GM19397 (cell line): ENCODE results near the gene OMG.
"Not testable (repeated sequence)": the region's sequence is repeated elsewhere in the genome, so short reads cannot be mapped to it uniquely, and the experiment has no call there.

Experiments
- ATAC-seq: cut with Tn5 transposase; IDR thresholded peaks from one replicate; pipeline ENCODE4 v1.9.1; 2021; ENCODE audit warnings: mild to moderate bottlenecking, moderate library complexity; ENCODE audit not compliant: unreplicated experiment

OMG gene

DNA sequence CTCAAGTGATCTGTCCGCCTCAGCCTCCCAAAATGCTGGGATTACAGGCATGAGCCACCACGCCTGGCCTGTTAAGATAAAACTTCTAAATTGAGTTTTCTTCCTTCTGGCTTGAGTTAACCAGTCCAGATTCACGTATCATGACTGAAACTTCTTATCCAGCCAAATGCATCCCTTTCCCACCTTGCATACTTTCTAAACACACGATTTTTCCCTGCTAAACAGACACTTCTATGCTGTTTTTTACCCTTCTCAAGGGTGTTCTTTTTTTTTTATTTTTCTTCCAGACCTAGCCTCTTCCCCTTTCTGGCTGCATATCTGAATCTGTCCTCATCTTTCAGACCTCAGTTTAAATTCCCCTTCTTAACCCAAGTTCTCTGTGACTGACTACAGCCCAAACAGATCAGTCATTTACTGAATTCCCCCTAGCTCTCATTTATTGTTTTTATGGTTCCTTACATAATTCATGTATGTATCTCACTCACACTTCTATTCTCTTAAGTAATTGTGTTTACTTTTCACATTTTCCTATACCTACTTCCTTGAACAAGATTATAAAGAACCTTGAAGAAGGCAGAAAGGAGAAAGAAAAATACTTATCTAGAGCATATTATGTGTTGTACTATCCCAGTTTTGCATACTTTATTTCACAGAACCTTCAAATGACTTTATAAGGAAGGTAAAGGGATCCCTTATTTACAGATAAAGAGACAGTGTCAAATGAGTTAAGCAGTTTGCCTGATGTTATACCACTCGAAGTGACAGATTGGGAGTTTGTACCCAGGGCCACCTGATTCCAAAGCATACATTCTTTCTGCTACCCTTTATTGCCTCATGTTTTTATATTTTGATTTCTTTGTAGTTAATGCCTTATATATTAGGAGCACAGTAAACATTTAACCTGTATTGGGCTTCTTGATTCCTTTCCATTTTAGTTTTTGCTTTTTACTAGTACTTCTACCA lies 11.6 kb upstream of the OMG start:
- no peak for ATAC-seq

DNA sequence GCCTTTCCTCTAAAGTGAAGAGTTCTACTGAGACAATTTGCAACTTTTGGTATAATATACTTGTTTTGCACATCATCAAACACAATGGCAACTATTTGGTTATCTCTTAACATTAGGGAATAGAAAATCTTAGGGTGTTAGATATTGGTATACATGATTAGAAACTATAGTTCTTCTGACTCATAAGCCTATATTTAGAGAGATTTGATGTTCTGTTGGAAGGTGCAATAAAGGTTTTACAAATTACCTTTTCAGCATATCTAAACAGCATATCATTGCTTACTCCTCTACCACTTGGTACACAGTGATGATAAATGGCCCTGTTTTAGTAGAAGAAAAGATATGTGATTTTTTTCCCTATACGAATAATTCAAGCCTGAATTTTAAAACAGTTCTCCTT lies 10.6 kb upstream of the OMG start:
- no peak for ATAC-seq

DNA sequence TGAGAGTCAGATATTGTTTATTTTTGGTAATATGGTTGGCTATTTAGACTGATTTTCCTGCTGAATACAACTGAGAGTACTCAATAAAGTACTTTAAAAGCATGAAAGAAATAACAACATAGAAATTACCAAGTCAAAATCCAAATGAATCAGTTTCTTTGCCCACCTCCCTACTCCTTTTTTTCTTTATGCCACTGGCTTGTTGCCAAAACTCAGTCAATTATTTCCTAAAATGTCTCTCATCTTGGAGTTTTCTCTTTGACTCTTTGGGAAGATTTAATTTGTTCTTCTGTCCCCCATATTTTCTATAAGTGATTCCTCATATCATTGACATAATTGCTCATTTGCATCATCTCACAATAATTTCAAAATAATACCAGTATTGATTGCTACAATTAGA lies 2.6 kb upstream of the OMG start:
- ATAC-seq: no peak

DNA sequence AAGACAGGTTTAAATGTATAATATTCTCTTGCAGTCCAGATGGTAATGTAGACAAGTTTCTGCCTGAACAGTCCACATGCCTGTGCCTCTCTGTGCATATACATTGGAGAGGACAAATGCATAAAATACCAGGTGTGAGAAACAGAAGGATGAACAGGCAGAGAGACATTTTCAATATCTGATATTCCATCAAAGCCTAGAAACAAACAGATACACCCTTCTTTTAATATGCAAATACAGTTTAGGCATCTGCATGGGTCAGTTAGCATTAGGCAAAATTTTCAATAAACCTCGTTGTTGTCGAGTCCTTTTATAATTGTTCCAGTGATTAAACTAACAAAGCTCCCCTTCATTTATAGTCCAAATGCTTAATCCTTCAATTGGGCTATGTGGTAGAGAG lies 897 bp downstream of the OMG start:
- no peak for ATAC-seq

DNA sequence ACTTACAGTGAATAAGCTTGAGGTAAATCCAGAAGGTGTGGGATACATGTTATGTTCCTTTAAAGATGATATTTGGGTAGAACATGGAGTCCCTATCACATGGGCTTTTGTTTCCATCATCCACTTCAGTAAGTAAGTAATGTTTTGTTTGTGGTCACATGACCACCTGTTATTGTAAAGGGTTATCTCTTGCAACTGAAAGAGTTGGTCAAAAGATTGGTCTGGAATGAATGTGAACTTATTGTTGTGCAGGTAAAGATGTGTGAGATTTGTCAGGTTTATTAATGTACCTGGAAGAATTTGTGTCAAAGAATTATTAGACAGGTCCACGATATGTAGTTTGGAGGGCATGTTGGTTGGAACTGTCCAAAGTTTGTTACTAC lies 1.6 kb downstream of the OMG start:
- no peak for ATAC-seq

DNA sequence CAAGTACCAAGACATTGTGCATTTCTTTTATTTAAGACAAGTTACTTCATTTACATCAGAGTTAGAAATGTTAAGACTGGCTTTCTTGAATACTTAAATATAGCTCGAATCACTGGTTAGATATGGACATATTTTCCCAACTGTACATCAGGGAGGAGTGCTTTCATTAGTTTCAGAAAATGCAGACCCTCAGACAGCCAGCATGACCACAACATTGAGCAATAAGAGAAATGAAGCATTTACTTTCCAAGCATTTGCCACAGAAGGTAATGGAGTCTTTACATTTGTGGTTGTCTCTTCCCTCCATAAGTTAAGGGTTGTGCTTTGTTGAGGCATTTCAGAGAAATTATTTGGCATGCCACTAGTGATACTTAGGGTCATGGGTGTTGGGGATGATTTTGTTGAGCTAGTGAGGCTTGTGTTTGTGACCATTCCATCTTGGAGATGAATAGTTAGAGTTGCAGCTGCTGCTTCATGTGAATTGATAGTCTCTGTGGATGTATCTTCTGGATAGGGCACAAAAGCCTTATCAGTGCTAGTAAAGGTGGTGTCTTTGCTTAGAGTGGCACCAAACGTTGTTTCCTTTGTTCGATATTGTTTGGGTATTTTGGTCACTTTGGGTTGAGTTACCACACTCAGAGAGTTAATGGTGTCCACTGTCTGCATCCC lies 2.1 kb downstream of the OMG start:
- ATAC-seq: no peak

DNA sequence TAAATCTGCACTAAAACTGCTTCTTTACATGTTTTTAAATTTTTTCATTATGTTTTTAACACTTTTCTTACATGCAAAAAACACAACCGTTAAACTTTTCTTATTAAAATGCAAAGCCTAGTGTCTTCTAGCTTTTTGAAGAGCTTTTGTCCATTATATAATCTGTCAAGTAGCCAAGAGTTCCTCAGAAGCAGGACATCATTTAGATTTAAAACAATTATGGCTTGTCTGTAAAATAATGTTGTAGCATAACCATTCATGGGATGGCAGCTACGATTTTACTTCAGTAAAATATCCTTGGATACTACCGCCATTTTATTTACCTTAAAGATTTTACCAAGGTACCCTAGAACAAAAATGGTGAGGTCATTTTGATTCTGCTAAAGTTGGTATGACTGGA lies 2.8 kb downstream of the OMG start:
- ATAC-seq: no peak

DNA sequence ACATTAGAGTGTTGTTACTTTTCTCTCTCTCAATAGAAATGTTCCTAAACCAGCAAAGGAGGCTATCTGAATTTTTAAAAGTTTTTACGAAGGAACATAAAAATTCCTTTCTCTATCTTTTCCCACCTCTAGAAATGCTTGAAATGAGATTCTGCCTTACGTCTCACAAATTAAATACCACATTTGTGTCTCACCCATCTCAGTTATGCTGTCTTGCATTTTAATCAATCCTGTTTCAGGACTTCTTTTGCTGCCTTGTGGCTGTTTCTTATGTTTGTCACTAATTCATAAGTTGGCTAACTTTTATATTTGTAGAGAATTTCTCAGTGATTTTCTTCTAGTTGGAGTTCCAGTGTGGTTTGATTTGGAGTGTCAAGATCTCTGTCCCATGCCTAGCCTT lies 3.5 kb downstream of the OMG start:
- no peak for ATAC-seq

DNA sequence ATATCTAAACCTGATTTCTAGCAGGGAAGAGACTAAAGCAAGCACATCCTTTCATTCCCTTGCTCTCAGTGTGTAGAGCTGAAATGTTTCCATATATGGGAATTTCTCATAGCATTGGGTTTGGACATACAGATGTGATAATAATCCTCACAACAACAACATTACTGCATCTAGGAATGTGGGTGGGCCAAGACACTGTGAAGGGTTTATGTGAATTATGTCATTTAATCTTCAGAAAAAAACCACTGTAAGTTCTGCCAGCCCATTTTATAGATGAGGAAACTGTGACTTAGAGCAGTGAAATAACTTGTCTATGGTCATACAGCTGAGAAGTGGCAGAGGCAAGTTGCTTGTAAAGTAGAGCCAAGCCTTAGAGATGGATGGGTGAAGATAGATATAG lies 5.2 kb downstream of the OMG start:
- no peak for ATAC-seq

DNA sequence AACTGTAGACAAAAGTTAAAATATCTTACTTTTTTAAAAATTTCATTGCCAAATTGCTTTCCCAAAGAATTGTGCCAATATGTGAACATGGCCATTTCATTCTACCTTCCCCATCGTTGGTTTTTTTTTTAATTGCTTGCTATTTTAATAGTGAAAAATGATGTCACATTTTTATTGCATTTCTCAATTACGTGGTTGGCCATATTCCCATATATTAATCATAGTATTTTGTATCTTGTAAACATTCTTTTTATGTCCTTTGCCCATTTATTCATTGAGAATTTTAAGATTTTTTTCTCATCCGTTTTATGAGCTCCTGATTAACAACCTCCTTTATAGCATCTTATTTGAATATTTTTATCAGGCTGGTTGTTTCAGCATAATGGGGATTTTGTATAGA lies 7.2 kb downstream of the OMG start:
- ATAC-seq: no peak

DNA sequence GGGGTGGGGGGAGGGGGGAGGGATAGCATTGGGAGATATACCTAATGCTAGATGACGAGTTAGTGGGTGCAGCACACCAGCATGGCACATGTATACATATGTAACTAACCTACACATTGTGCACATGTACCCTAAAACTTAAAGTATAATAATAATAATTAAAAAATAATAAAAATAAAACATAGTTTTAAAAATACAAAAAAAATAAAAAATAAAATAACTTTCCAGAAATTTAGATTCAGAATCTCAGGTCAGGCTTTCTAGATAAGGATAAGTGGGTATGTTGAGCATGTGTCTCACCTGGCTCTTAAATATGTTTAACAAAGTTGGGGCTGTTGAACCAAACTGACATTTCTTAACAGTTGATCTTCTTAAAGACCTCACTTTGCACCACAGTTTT lies 9.1 kb downstream of the OMG start:
- not testable (repeated sequence) for ATAC-seq

DNA sequence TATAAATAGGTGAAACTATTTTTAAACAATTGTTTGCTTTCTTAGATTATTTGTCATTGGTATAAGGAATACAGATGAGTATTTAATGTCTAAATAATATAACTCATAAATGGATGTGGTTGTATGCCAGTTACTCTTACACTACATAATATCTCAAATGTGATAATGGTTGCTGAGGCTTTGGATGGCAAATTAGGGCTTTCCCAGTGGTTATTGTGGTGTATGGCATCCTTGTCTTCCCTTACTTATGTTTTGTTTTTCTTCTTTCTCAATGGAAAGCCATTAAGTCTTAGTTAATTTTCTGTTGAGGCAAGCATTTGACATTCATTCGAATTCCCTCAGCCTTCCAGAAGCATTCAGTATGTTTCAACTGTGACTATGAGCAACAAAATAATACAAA lies 10.5 kb downstream of the OMG start:
- no peak for ATAC-seq

DNA sequence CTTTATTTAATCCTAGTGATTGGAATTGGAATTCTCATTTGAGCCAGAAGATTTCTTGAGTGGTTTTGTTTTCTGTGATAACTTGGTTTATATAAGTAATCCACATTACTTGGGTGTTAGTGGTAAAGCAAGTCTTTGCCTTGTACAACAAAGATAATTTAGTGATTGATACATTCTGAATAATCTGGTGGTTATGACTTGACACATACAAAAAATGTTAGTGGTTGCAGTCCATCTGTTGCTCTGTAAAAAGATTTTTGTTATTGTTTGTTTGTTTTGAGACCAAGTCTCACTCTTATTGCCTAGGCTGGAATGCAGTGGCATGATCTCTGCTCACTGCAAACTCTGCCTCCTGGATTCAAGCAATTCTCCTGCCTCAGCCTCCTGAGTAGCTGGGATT lies 13.2 kb downstream of the OMG start:
- ATAC-seq: no peak

DNA sequence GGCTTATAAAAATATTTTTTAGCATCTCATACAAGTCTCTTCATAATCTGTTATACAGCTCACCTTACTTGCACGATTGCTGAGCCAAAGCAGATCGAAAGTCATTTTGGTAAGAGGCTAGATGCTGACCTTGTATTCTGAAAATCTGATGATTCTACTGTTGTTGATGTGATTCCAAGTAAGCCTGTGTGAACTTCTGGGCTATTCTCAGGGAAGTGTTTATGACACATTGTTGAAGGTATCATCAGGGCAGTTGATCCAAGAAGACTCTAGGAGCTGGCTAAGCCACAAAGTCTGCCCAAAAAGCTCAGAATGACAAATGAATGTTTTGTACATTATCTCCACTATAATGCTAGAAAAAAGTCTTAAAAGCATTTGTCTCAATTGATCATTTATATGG lies 16.0 kb downstream of the OMG start:
- no peak for ATAC-seq

DNA sequence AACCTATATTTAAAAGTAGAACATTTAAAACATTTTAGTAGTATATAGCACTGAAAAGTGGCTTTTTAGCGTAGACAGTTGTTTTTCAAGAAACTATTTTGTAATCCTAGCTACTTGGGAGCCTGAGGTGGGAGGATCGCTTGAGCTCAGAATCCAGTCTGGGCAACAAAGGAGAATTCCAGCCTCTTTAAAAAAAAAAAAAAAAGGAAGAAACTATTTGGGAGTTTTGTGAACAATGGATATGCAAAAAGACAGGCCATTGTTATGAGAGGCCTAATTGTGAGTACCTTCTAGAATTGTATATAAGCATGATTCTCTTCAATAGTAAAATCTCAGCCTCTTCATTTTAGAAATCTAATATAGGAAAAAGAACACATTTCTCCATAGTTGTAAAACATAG lies 17.6 kb downstream of the OMG start:
- ATAC-seq: no peak

DNA sequence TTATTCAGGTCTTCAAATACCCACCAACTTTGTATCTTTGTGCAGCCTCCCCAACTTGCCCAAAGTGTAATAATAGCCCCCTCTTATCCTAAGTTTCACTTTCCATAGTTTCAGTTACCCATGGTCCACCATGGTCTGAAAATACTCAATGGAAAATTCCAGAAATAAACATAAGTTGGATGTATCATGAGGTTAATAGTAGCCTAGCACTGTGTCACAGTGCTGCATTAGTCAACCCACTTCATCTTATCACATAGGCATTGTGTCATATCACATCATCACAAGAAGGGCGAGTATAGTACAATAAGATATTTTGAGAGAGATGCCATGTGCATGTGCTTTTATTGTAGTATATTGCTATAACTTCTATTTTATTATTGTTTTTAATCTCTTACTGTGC lies 21.9 kb downstream of the OMG start:
- ATAC-seq: no peak

DNA sequence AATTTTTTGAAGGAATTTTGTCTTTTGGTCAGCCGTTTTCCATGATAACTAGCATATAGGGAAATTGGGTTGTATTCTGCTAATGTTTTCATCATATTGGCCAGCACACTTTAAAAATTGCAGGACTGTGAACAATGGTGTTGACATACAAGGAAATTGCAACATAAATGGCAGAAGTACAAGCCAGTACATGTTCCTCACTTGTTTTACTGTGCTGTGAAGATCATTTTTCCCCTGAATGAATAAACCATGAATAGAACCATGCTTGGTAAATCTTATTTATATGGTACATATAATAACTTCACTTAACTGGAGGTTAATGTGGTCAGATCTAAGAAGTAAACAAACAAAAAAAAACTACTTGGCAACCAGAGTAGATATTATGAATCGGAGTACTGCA lies 22.8 kb downstream of the OMG start:
- ATAC-seq: no peak

DNA sequence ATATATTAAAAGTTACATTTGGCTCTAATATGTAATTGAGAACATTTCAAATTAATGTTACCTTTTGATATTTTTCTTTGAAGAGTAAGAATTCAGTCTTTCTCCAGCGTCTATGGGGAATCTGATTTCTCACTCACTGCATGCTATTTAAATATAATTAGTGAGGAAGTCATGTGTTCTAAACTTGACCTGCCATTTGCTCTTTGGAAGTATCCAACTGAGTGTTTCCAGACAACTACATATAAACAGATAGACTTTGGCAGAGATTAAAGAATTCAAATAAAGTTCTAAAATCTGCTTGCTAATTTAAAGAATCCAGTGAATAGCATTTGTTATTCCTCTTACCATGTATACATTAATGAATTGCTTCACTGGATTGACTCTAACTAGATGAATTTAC lies 23.5 kb downstream of the OMG start:
- ATAC-seq: no peak

DNA sequence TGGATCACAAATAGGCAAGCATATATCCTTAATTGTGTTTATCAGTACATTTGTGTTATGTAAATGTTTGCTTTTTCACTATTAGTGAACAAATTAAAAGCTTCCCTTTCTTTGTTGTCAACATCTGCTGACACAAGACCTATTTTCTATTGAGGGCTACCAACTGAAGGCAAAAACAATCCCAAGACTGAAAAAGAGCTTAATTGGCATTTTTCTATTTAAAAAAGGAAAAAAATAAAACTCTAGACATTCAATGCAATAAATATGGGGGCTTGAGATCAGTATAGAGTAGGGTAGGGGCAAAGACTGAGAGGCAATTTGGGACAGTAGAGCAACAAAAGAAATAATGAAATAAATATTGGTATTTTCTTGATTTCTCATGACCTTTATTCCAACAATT lies 24.2 kb downstream of the OMG start:
- no peak for ATAC-seq

DNA sequence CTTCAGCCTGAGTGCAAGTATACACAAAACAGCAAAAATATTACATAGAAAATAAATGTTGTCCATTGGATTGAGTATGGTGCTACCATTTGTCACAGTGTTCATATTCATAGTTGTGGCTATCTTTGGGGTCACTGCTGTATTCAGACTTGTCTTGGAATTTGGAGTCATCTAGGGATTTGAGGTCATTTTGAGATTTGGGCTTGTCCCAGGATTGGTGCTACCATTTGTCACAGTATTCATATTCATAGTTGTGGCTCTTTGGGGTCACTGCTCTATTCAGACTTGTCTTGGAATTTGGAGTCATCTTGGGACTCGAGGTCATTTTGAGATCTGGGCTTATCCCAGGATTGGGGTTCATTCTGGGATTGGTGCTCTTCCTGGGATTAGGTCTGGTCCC lies 24.8 kb downstream of the OMG start:
- no peak for ATAC-seq

DNA sequence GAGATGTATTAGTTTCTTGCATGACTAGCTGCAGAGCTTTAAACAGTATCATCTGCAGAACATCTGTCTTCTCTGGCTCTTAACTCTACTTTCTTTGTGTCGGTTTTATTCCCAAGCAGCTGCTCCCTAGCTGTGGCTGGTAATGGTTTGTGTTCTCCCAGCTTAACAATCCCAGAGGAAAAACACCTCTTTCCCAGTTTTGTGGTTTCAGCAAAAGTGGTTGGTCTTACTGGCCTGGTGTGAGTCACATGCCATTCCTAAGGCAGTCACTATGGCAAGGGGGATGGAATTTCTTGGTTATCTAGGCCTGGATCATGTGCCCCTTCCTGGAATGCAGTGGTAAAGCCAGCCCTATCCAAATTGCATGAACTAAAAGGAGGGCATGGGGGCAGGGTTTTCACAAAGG lies 27.5 kb downstream of the OMG start:
- ATAC-seq: no peak

DNA sequence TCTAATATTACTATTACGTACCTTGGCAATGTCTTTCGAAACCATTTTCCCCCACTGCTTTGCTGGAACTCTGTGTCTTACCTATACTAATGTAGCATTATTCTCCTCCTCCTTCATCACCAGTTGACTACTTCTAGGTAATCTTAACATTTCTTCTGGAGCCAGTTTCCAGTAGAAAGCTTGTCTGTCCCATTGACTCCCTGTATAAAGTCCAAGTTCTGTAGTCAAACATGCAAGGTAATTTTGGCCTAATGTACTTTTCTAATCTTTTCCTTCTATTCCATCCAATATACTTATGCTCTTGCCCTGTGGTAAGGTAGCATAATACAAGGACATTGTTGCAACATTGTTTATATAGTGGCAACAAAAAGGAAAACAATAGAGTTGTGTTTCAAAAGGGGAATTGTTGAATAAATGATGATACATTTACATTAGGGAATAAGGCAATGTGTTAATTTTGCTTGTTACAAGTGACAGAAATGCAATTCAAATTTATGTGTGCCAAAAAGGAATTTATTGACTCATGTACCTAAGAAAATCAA lies 27.9 kb downstream of the OMG start:
- no peak for ATAC-seq
